OCI-LY7 (cell line): Measurements from ENCODE around the gene MRPS24. TPM values are rescaled to one million over a fixed set of nuclear protein-coding genes. Genes with fewer than 3 reads are reported as not detected.
A peak's percentile ranks its signal among the peaks of the same experiment; 100 is the strongest.
"Not testable (repeated sequence)": the region's sequence is repeated elsewhere in the genome, so short reads cannot be mapped to it uniquely, and the experiment has no call there.

Source experiments
- BruUV-seq: library from RNA; stranded (reverse); fragments of 400-500 nt; replicated peaks from 2 replicates; lab custom pipeline; 2021; lab: Mats Ljungman, UMichigan
- CTCF ChIA-PET: fragments of 300-600 bp; sonication (Branson Sonifier 250); formaldehyde crosslinking; loops from one replicate; lab custom pipeline; 2022; ENCODE audit warnings: antibody characterized with exemption; ENCODE audit not compliant: unreplicated experiment; lab: Charles Lee
- POLR2A ChIA-PET: fragments of 300-600 bp; sonication (Branson Sonifier 250); formaldehyde crosslinking; loops from one replicate; lab custom pipeline; 2022; ENCODE audit warnings: antibody characterized with exemption; lab: Charles Lee
- DNase-seq: peaks from one replicate; pipeline ENCODE4 v3.0.0-alpha.2; 2015; ENCODE audit warnings: low spot score
- H2AFZ ChIP-seq: fragments of 200-600 bp; sonication (generic), shearing (Covaris generic); 2 replicates; pipeline ENCODE4 v1.6.1; 2014; ENCODE audit warnings: mild to moderate bottlenecking, antibody characterized with exemption, low read length, moderate library complexity
- H3K27ac ChIP-seq: fragments of 200-600 bp; sonication (generic); 2 replicates; pipeline ENCODE4 v1.5.1; 2014; ENCODE audit warnings: mixed run types, low read depth, mild to moderate bottlenecking, moderate library complexity, low read length, inconsistent platforms; ENCODE audit not compliant: poor library complexity, severe bottlenecking
- H3K36me3 ChIP-seq: fragments of 200-600 bp; sonication (generic); 2 replicates; pipeline ENCODE4 v1.6.1; 2014; ENCODE audit warnings: mild to moderate bottlenecking, antibody characterized with exemption, low read length, moderate library complexity, mixed read lengths; ENCODE audit not compliant: insufficient read depth
- H3K4me1 ChIP-seq: fragments of 200-600 bp; sonication (generic); 2 replicates; pipeline ENCODE4 v1.5.1; 2014; ENCODE audit warnings: mild to moderate bottlenecking, low read length; ENCODE audit not compliant: insufficient read depth, poor library complexity, severe bottlenecking
- H3K4me2 ChIP-seq: fragments of 200-600 bp; sonication (generic); 2 replicates; pipeline ENCODE4 v1.6.1; 2014; ENCODE audit warnings: mild to moderate bottlenecking, low read length
- H3K4me3 ChIP-seq: fragments of 200-600 bp; sonication (generic); 2 replicates; pipeline ENCODE4 v1.5.1; 2014; ENCODE audit warnings: mild to moderate bottlenecking, low read depth, low read length; ENCODE audit not compliant: poor library complexity, severe bottlenecking
- H3K79me2 ChIP-seq: fragments of 200-600 bp; sonication (generic); 2 replicates; pipeline ENCODE4 v1.6.1; 2016; ENCODE audit warnings: low read depth, mild to moderate bottlenecking, low read length, moderate library complexity, mixed read lengths; ENCODE audit not compliant: insufficient read depth
- H3K9me2 ChIP-seq: fragments of 200-600 bp; sonication (generic); 2 replicates; pipeline ENCODE4 v1.6.1; 2016; ENCODE audit warnings: mild to moderate bottlenecking, low read length, mixed read lengths; ENCODE audit not compliant: insufficient read depth
- H3K9me3 ChIP-seq: fragments of 200-600 bp; sonication (generic); 2 replicates; pipeline ENCODE4 v1.6.1; 2014; ENCODE audit warnings: mild to moderate bottlenecking, mixed run types, low read length, mixed read lengths
- H4K20me1 ChIP-seq: fragments of 200-600 bp; sonication (generic); 2 replicates; pipeline ENCODE4 v1.6.1; 2014; ENCODE audit warnings: mild to moderate bottlenecking, antibody characterized with exemption, low read length, moderate library complexity, mixed read lengths; ENCODE audit not compliant: insufficient read depth
- EZH2phosphoT487 ChIP-seq: fragments of 200-600 bp; sonication (generic); IDR thresholded peaks from 2 replicates; pipeline ENCODE4 v1.6.1; 2018; ENCODE audit warnings: low read depth, borderline replicate concordance, mild to moderate bottlenecking, mixed run types, antibody characterized with exemption, low read length, moderate library complexity, mixed read lengths
- intact Hi-C: fragments of 100-400 bp; cut with micrococcal nuclease; formaldehyde crosslinking; loops from one replicate; pipeline ENCODE4 v1.10.0; 2022; ENCODE audit not compliant: unreplicated experiment
- total RNA-seq, 2 experiments: library from RNA; depleted of rRNA in 1 of 2; stranded (reverse); fragments of >200 nt in 1 of 2; shearing (Covaris generic) in 1 of 2; gene quantifications; 2 replicates each; pipeline ENCODE4 v1.2.3, GENCODE V29; 2014 to 2022
- TF ChIP-seq, protein P1 (sequence below): fragments of 200-600 bp; sonication (generic); conservative IDR thresholded peaks from 2 replicates; pipeline ENCODE4 v1.5.1; 2014; ENCODE audit warnings: mild to moderate bottlenecking, antibody characterized with exemption, low read length, moderate library complexity, mixed read lengths

The MRPS24 gene
- total RNA-seq, 2 experiments from 2014 or later: 65.1 to 83.4 TPM

DNA sequence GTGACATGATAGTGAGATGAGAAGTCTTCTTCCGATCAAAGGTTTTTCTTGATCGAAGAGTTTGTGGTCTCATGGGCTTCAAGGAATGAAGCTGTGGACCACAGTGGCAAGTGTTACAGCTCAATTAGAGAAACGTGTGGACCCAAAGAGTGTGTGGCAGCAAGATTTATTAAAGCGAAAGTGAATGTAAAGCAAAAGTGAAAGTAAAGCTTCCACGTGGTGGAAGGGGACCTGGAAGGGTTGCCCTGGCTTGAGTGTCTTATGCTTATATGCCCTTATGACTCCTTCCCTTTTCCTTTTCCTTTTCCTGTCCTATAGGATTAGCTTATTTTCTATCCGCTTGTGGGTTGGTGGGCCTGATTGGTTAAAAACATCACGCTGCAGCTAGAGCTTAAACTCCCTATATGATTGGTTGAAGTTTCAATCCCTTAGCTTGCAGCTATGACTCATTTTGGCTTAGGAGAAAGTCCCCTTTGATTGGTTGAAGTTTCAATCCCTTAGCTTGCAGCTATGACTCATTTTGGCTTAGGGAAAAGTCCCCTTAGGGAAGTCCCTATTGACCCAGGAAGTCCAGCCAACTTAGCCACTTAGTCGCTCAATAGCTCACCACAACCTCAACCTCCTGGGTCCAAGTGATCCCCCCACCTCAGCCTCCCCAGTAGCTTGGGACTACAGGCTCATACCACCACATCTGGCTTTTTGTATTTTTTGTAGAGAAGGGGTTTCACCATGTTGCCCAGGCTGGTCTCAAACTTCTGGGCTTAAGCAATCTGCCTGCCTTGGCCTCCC is 34.7 kb downstream of the MRPS24 start:
- H2AFZ ChIP-seq: peak overlapping the region; percentile 97
- H3K27ac ChIP-seq: no peak overlapping the region
- H3K9me3 ChIP-seq: peaks cover 11% of the 10 kb centered on the region; the same call in 1 of the 2 replicates
- no peaks in the 10 kb centered on the region for H4K20me1 ChIP-seq
- peak; percentile 53 for DNase-seq
- H3K79me2 ChIP-seq: no peaks in the 10 kb centered on the region
- no peaks in the 10 kb centered on the region for H3K9me2 ChIP-seq
- H3K4me3 ChIP-seq: peak overlapping the region; percentile 54
- peaks cover 10% of the 10 kb centered on the region for H3K4me1 ChIP-seq
- H3K36me3 ChIP-seq: no peaks in the 10 kb centered on the region
- H3K4me2 ChIP-seq: peak overlapping the region; percentile 75
- intact Hi-C loops: loop anchor here (5.0 to 10.0 kb wide), 2 partner anchors 107 to 380 kb away; partner anchors contain the start of gene COA1
- TF ChIP-seq, protein P1, sequence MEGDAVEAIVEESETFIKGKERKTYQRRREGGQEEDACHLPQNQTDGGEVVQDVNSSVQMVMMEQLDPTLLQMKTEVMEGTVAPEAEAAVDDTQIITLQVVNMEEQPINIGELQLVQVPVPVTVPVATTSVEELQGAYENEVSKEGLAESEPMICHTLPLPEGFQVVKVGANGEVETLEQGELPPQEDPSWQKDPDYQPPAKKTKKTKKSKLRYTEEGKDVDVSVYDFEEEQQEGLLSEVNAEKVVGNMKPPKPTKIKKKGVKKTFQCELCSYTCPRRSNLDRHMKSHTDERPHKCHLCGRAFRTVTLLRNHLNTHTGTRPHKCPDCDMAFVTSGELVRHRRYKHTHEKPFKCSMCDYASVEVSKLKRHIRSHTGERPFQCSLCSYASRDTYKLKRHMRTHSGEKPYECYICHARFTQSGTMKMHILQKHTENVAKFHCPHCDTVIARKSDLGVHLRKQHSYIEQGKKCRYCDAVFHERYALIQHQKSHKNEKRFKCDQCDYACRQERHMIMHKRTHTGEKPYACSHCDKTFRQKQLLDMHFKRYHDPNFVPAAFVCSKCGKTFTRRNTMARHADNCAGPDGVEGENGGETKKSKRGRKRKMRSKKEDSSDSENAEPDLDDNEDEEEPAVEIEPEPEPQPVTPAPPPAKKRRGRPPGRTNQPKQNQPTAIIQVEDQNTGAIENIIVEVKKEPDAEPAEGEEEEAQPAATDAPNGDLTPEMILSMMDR: no peak
- TF ChIP-seq EZH2phosphoT487: no peak
- no TSS peak for BruUV-seq
- POLR2A ChIA-PET: interaction anchor here (0.6 to 1.1 kb wide), 3 partner anchors 204 to 884 kb away, joined by 3 read pairs; partner anchors contain the start of gene STK17A
- CTCF ChIA-PET: interaction anchor here (0.6 to 1.3 kb wide), 3 partner anchors 252 to 534 kb away, joined by 3 to 5 read pairs (median 3); partner anchors contain the start of gene STK17A

DNA sequence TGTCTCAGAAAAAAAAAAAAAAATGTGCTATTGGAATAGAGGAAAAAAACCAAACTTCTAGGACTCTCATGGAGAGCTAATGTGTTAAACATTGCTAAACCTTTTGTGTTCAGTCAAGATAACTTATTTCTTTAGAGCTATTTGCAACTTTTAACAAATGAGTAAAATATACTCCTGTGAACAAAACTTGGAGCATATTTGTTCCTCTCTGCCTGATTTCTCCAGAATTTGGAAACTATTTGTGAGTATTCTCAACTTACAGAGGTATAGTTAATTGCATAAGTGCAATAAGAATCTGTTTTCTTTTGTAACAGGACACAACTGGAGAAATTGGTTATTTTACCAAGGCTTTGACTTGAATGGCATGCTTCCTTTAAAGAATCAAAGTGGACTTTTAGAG is 38.4 kb downstream of the MRPS24 start:
- H3K9me3 ChIP-seq: peaks cover 11% of the 10 kb centered on the region; the same call in 1 of the 2 replicates
- H3K36me3 ChIP-seq, H3K4me1 ChIP-seq, H2AFZ ChIP-seq, H3K4me3 ChIP-seq, H3K9me2 ChIP-seq, H4K20me1 ChIP-seq, H3K27ac ChIP-seq, H3K4me2 ChIP-seq, BruUV-seq, CTCF ChIA-PET, H3K79me2 ChIP-seq: not testable (repeated sequence)
- POLR2A ChIA-PET: interaction anchor here (0.6 to 1.4 kb wide), 4 partner anchors 19 to 877 kb away, joined by 3 to 4 read pairs (median 4); no protein-coding TSS in a partner anchor
- DNase-seq: peak; percentile 6
- intact Hi-C loops: loop anchor here (10.0 kb wide), 1 partner anchor 376 kb away; no protein-coding TSS in a partner anchor

DNA sequence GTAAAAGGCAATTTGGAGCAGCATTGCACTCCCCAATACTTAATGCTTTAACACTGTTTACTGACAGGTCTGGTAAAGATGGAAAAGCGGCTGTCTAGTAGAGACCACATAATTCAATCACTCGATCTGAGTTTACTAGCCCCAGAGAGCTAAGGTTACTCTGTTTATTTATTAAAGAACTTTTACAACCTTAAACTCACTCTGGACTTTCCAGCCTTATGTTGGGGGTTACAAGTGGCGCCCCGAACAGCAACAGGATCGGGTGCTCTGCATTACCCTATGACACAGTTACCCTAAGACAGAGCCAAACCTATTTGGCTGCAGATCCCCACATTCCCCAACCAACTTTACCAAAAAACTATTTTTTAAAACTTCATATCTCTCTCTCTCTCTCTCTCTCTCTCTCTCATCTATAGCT is 43.9 kb downstream of the MRPS24 start:
- H3K9me3 ChIP-seq: no peaks in the 10 kb centered on the region; the same call in 1 of the 2 replicates
- no peak overlapping the region for H2AFZ ChIP-seq
- TF ChIP-seq EZH2phosphoT487: no peak
- TF ChIP-seq, protein P1: no peak
- H3K4me3 ChIP-seq: no peak overlapping the region
- DNase-seq: no peak
- no peaks in the 10 kb centered on the region for H3K4me1 ChIP-seq
- H3K27ac ChIP-seq: no peak overlapping the region
- intact Hi-C loops: no loop called here
- CTCF ChIA-PET: no interaction called here
- no peaks in the 10 kb centered on the region for H3K36me3 ChIP-seq
- H3K9me2 ChIP-seq: no peaks in the 10 kb centered on the region
- POLR2A ChIA-PET: interaction anchor here (0.6 kb wide), 1 partner anchor 22 kb away, joined by 3 read pairs; no protein-coding TSS in a partner anchor
- no TSS peak for BruUV-seq
- H3K79me2 ChIP-seq: no peaks in the 10 kb centered on the region
- H3K4me2 ChIP-seq: no peak overlapping the region
- H4K20me1 ChIP-seq: no peaks in the 10 kb centered on the region
